HL-60 (cell line): Measurements from ENCODE around the gene HMCN2.

Experiments used
- DNase-seq, 2 experiments: peaks; one replicate each; pipeline ENCODE4 v3.0.0-alpha.2; 2010 to 2020; ENCODE audit warnings: low read depth in 1 of 2, low spot score in 1 of 2
- H3K27ac ChIP-seq: fragments of 250-450 bp; sonication (Bioruptor Pico); replicated peaks from 2 replicates; pipeline ENCODE4 v1.5.1; 2020; ENCODE audit warnings: mild to moderate bottlenecking, moderate library complexity
- H3K27me3 ChIP-seq: fragments of 250-450 bp; sonication (Bioruptor Pico); 2 replicates; pipeline ENCODE4 v1.5.1; 2021; ENCODE audit warnings: mild to moderate bottlenecking, moderate library complexity; ENCODE audit not compliant: insufficient read depth, poor library complexity, severe bottlenecking
- H3K4me3 ChIP-seq: replicated peaks from 2 replicates; pipeline ENCODE4 v1.5.1; 2011; ENCODE audit warnings: mild to moderate bottlenecking, control low read depth, low read length; ENCODE audit not compliant: insufficient read depth
- GABPA ChIP-seq: IDR thresholded peaks from 2 replicates; pipeline ENCODE4 v1.6.1; 2012; ENCODE audit warnings: low read depth
- POLR2AphosphoS5 ChIP-seq: IDR thresholded peaks from 2 replicates; pipeline ENCODE4 v1.6.1; 2012; ENCODE audit warnings: low read depth
- SPI1 ChIP-seq: IDR thresholded peaks from 2 replicates; pipeline ENCODE4 v1.6.1; 2012; ENCODE audit warnings: low read depth, mild to moderate bottlenecking, borderline replicate concordance
- TF ChIP-seq, protein P1 (sequence below): IDR thresholded peaks from 2 replicates; pipeline ENCODE4 v1.6.1; 2012; ENCODE audit warnings: low read depth; ENCODE audit not compliant: insufficient replicate concordance
- TF ChIP-seq, protein P2 (sequence below): IDR thresholded peaks from one replicate; pipeline ENCODE4 v1.5.1; 2011; ENCODE audit warnings: low read length, control low read depth, inconsistent platforms; ENCODE audit not compliant: insufficient read depth

Gene HMCN2

DNA sequence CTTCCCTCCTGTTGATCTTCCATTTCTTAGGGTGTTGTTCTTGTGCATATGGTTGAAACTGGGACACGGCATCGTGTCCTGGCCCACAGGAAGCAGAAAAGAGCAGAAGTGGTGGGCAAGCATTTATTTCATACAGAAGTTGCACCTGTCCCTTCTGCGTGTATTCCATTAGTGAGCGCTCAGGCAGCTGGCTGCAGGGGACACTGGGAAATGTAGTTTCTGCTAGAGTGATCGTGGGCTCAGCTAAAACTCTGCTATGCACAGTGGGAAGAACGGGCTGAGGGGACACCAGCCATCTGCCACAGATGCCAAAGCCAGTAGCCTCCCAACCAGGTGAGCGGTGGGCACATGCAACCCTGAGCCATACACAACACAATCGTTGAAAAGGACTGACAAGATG is 121.8 kb downstream of the HMCN2 start:
- DNase-seq: no peak
- Histone ChIP-seq H3K4me3 (no peak overlapping the region), H3K27ac (no peak overlapping the region), H3K27me3 (no peaks in the 10 kb centered on the region)
- TF ChIP-seq GABPA (no peak), POLR2AphosphoS5 (no peak)
- TF ChIP-seq, protein P1, sequence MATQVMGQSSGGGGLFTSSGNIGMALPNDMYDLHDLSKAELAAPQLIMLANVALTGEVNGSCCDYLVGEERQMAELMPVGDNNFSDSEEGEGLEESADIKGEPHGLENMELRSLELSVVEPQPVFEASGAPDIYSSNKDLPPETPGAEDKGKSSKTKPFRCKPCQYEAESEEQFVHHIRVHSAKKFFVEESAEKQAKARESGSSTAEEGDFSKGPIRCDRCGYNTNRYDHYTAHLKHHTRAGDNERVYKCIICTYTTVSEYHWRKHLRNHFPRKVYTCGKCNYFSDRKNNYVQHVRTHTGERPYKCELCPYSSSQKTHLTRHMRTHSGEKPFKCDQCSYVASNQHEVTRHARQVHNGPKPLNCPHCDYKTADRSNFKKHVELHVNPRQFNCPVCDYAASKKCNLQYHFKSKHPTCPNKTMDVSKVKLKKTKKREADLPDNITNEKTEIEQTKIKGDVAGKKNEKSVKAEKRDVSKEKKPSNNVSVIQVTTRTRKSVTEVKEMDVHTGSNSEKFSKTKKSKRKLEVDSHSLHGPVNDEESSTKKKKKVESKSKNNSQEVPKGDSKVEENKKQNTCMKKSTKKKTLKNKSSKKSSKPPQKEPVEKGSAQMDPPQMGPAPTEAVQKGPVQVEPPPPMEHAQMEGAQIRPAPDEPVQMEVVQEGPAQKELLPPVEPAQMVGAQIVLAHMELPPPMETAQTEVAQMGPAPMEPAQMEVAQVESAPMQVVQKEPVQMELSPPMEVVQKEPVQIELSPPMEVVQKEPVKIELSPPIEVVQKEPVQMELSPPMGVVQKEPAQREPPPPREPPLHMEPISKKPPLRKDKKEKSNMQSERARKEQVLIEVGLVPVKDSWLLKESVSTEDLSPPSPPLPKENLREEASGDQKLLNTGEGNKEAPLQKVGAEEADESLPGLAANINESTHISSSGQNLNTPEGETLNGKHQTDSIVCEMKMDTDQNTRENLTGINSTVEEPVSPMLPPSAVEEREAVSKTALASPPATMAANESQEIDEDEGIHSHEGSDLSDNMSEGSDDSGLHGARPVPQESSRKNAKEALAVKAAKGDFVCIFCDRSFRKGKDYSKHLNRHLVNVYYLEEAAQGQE: no peak

DNA sequence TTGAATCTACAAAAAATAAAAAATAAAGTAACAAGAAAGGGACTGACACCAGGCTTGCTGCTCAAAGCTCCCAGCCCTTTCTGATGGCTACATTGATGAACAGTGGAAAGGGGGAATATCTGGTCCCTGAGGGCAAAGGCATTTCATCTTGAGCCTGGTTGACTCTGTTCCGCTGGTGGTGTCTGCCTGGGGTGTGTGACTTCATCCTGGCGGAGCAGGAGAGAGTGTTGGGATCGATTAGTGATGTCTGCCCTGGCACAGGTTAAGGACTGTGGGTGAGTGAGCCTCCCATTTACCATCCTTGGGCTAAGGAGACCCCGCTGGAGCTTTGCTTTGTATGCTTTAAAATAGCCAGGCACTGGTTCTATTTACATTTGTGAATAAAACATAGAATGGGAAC is 122.3 kb downstream of the HMCN2 start:
- no peak for DNase-seq
- H3K4me3 ChIP-seq: no peak overlapping the region
- TF ChIP-seq, protein P2, sequence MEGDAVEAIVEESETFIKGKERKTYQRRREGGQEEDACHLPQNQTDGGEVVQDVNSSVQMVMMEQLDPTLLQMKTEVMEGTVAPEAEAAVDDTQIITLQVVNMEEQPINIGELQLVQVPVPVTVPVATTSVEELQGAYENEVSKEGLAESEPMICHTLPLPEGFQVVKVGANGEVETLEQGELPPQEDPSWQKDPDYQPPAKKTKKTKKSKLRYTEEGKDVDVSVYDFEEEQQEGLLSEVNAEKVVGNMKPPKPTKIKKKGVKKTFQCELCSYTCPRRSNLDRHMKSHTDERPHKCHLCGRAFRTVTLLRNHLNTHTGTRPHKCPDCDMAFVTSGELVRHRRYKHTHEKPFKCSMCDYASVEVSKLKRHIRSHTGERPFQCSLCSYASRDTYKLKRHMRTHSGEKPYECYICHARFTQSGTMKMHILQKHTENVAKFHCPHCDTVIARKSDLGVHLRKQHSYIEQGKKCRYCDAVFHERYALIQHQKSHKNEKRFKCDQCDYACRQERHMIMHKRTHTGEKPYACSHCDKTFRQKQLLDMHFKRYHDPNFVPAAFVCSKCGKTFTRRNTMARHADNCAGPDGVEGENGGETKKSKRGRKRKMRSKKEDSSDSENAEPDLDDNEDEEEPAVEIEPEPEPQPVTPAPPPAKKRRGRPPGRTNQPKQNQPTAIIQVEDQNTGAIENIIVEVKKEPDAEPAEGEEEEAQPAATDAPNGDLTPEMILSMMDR: no peak
- TF ChIP-seq POLR2AphosphoS5: no peak
- no peak for TF ChIP-seq SPI1
- TF ChIP-seq GABPA: no peak
- TF ChIP-seq, protein P1: no peak
- H3K27ac ChIP-seq: no peak overlapping the region
- H3K27me3 ChIP-seq: no peaks in the 10 kb centered on the region

DNA sequence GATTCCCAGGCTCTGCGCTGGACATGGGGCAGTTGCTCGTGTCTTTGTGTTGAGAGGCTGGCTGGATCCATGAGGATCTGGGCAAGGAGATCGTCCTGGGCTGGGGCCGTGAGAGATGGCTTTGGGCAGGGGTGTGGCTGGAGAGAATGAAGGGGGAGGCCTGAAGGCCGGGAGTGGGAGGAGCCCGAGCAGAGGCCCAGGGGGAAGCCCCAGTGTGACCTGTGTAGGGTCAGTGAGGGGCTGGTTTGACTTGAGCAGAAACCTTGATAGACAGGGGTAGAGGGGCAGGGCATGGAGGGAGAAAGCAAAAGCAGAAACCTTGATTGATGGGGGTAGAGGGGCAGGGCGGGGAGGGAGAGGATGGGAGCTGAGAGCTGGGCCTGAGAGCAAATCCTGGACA is 124.8 kb downstream of the HMCN2 start:
- H3K27me3 ChIP-seq: no peaks in the 10 kb centered on the region
- no peak overlapping the region for H3K27ac ChIP-seq

More for the DNA sequence above, 124.8 kb downstream of the HMCN2 start:
- no peak for DNase-seq
- TF ChIP-seq SPI1 (no peak), GABPA (no peak), POLR2AphosphoS5 (no peak)
- TF ChIP-seq, protein P2: no peak
- TF ChIP-seq, protein P1: no peak
- H3K4me3 ChIP-seq: no peak overlapping the region
